GM18861 (cell line): Measurements from ENCODE around the gene DNM1.

Experiments used
- ATAC-seq: cut with Tn5 transposase; IDR thresholded peaks from one replicate; pipeline ENCODE4 v1.9.1; 2021; ENCODE audit not compliant: unreplicated experiment

Gene DNM1

GRCh38 chr9:128304136-128304970 is 101.2 kb downstream of the DNM1 start:
- ATAC-seq: no peak
